CD4-positive, CD25-positive, alpha-beta regulatory T cell (primary cell): ENCODE data around the gene SPNS3. TPM values are rescaled to one million over a fixed set of nuclear protein-coding genes. Genes with fewer than 3 reads are reported as not detected.

Source experiments
- ATAC-seq, 2 donors: fragments of 150-1000 bp; cut with Tn5 transposase; one replicate each; pipeline ENCODE4 v1.10.0; 2021; ENCODE audit warnings: low read depth in 2 of 2, moderate number of reproducible peaks in 2 of 2, moderate library complexity in 1 of 2
- DNase-seq, 3 donors: peaks; one replicate each; pipeline versions ENCODE4 v3.0.0 to v3.0.0-alpha.2; 2012 to 2022; ENCODE audit warnings: mixed read lengths in 1 of 3
- H3K27ac ChIP-seq: one replicate; pipeline ENCODE4 v1.7.0; 2013; ENCODE audit warnings: mild to moderate bottlenecking, low read length; ENCODE audit not compliant: insufficient read depth, poor library complexity, severe bottlenecking
- H3K27me3 ChIP-seq: one replicate; pipeline ENCODE4 v1.7.0; 2013; ENCODE audit warnings: low read length; ENCODE audit not compliant: control insufficient read depth, insufficient read depth
- H3K36me3 ChIP-seq: one replicate; pipeline ENCODE4 v1.7.0; 2013; ENCODE audit warnings: mild to moderate bottlenecking, low read length, moderate library complexity; ENCODE audit not compliant: control insufficient read depth, insufficient read depth
- H3K4me1 ChIP-seq: 2 replicates; pipeline ENCODE4 v1.7.0; 2013; ENCODE audit warnings: mild to moderate bottlenecking, low read length; ENCODE audit not compliant: insufficient read depth, control insufficient read depth, poor library complexity, severe bottlenecking
- H3K4me3 ChIP-seq: one replicate; pipeline ENCODE4 v1.7.0; 2013; ENCODE audit warnings: low read depth, mild to moderate bottlenecking, low read length, moderate library complexity
- H3K9me3 ChIP-seq, 2 experiments: 1 replicate in 1 of 2; 2 replicates in 1 of 2; pipeline ENCODE4 v1.7.0; 2013; ENCODE audit warnings: low read length in 2 of 2, mild to moderate bottlenecking in 1 of 2, moderate library complexity in 1 of 2; ENCODE audit not compliant: control insufficient read depth in 2 of 2
- H3K27ac Mint-ChIP-seq, 3 donors: one replicate each; pipeline ENCODE4 v1.8.0; 2020 to 2022; ENCODE audit warnings: mild to moderate bottlenecking in 3 of 3, mixed read lengths in 3 of 3, moderate library complexity in 2 of 3
- H3K27me3 Mint-ChIP-seq: one replicate; pipeline ENCODE4 v1.8.0; 2022; ENCODE audit warnings: mild to moderate bottlenecking, mixed read lengths
- H3K36me3 Mint-ChIP-seq: one replicate; pipeline ENCODE4 v1.8.0; 2020; ENCODE audit warnings: mixed read lengths
- H3K4me1 Mint-ChIP-seq, 4 donors: one replicate each; pipeline ENCODE4 v1.8.0; 2020 to 2022; ENCODE audit warnings: mixed read lengths in 4 of 4, mild to moderate bottlenecking in 1 of 4
- H3K4me3 Mint-ChIP-seq, 4 donors: one replicate each; pipeline ENCODE4 v1.8.0; 2020 to 2022; ENCODE audit warnings: mild to moderate bottlenecking in 4 of 4, mixed read lengths in 4 of 4, moderate library complexity in 3 of 4
- H3K9me3 Mint-ChIP-seq, 7 donors: one replicate each; pipeline ENCODE4 v1.8.0; 2020 to 2022; ENCODE audit warnings: mixed read lengths in 7 of 7, mild to moderate bottlenecking in 3 of 7, moderate library complexity in 2 of 7
- polyA plus RNA-seq, 4 donors: library from polyadenylated mRNA; unstranded; fragments of 300-500 nt; fragmentation: Illumina TruSeq; gene quantifications; one replicate each; pipeline ENCODE4 v1.2.3, GENCODE V29; 2021
- total RNA-seq: library from RNA; stranded (reverse); gene quantifications from one replicate; pipeline ENCODE4 v1.2.3, GENCODE V29; 2022

The SPNS3 gene
- total and polyA plus RNA-seq, 5 donors from 2014 or later, result 2.5 to 8.8 (median 7.6) TPM

DNA sequence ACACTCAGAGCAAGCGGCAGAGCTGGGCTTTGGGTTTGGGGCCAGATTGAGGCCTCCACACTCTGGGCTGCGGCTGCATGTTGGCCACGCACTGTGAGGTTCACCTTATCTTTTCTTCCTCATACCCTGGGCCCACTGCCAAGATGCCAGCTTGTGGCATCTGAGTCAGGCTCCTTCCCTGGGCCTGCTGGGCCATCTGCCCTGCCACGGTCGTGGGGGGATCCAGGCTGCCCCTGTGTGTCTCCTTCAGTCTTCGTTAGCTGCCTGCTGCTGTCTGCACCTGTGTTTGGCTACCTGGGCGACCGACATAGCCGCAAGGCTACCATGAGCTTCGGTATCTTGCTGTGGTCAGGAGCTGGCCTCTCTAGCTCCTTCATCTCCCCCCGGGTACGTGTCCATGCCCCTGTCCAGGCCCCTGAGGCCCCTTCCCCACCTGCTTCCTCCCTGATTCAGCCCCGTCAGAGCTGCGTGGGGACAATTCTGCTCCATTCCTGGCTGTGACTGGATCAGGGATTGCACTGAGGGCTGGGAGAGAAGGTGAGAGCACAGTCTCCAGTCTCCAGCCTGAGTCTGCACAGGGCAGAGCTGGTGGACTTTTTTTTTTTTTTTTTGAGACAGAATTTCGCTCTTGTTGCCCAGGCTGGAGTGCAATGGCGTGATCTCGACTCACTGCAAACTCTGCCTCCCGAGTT lies 11.2 kb downstream of the SPNS3 start:
- H3K36me3 ChIP-seq, result no peaks in the 10 kb centered on the region
- H3K4me1 ChIP-seq, result no peaks in the 10 kb centered on the region
- H3K9me3 ChIP-seq, result no peaks in the 10 kb centered on the region
- Mint-ChIP-seq H3K27ac (no peak overlapping the region), H3K27me3 (no peaks in the 10 kb centered on the region), H3K4me3 (no peak overlapping the region), H3K36me3 (no peaks in the 10 kb centered on the region), H3K9me3 (no peaks in the 10 kb centered on the region), H3K4me1 (peaks cover 0 to 5% (median 0%) of the 10 kb centered on the region in 4 donors)
- DNase-seq, result no peak
- no peaks in the 10 kb centered on the region for H3K27me3 ChIP-seq
- H3K4me3 ChIP-seq, result no peak overlapping the region
- ATAC-seq, result no peak
- H3K27ac ChIP-seq, result no peak overlapping the region

GRCh38 chr17:4445731-4446130 lies 12.0 kb downstream of the SPNS3 start:
- H3K4me1 Mint-ChIP-seq, result peaks cover 0 to 5% (median 0%) of the 10 kb centered on the region in 4 donors
- H3K4me3 Mint-ChIP-seq, result no peak overlapping the region
- no peak for ATAC-seq
- Histone ChIP-seq H3K9me3 (no peaks in the 10 kb centered on the region), H3K27ac (no peak overlapping the region), H3K4me1 (no peaks in the 10 kb centered on the region), H3K4me3 (no peak overlapping the region), H3K27me3 (no peaks in the 10 kb centered on the region), H3K36me3 (no peaks in the 10 kb centered on the region)
- no peaks in the 10 kb centered on the region for H3K27me3 Mint-ChIP-seq
- H3K36me3 Mint-ChIP-seq, result no peaks in the 10 kb centered on the region
- H3K9me3 Mint-ChIP-seq, result no peaks in the 10 kb centered on the region
- DNase-seq, result no peak
- H3K27ac Mint-ChIP-seq, result peak overlapping the region in 1 of 3 donors; percentile 55

DNA sequence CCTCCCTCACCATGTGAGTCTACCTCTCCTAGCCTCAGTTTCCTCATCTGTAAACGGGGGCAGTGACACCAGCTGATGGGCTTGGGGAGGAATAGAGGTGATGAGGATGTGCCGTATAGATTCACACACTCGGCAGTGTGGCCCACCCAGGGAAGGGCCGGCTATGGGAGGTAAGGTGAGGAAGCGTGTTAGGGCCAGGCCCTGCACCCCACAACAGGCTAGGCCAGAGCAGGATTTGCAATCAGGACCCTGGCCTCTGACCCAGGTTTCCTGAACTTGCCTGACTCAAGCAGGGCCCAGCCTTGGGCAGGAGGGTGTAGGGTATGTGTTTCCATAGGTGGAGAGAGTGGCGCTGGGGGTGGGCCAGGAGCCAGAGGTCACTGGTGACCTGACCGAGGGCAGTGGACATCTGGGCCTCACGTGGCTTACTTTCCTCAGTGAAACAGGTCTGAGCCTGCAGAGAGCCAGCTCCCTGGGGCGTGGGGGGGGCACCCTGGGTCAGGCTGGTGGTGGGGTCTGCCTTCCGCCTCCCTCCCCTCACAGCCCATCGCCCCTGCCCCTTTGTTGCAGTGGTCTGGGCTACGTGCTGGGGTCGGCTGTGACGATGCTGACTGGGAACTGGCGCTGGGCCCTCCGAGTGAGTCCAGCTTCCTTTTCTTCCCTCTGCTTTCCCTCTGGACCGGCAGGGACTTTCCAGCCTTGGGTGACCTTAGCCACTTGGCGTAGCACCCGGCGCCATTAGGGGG lies 12.8 kb downstream of the SPNS3 start:
- peak overlapping the region in 1 of 3 donors; percentile 55 for H3K27ac Mint-ChIP-seq
- no peak overlapping the region for H3K4me3 ChIP-seq

DNA sequence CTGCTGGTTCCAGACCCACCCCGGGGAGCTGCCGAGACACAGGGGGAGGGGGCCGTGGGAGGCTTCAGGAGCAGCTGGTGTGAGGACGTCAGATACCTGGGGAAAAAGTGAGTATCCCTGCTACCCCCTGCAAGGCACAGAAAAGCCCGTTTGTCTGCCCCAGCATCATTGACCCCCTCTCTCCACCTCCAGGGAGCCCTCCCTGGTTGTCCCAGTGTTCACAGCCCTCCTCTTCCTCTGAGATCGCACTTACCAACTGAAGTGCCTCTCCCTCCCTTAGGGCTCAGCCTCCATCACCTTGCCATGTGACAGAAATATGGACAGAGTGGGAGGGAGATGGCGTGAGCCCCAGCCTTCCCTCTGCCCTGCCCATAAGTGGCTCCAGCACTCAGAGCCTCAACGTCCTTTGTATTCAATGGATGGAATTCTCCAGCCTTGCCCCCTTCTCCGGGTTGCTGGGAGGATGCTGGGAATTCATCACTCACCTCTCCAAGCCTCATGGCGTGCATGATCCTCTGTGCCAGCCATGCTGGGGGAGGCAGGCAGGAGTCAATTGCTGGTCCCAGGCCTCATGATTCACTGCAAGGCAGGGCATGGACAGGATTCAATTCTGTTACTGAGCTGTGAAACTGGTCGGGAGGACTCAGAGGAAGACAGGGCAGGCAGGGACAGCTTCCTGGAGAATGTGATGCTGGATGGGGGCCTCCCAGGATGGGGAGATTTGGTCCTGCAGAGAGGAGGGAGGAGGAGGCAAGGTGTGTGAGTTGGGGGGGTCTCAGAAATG lies 14.6 kb downstream of the SPNS3 start:
- Histone ChIP-seq H3K36me3 (no peaks in the 10 kb centered on the region), H3K27ac (no peak overlapping the region), H3K4me1 (no peaks in the 10 kb centered on the region), H3K27me3 (no peaks in the 10 kb centered on the region), H3K4me3 (no peak overlapping the region), H3K9me3 (no peaks in the 10 kb centered on the region)
- H3K27ac Mint-ChIP-seq, result peak overlapping the region in 1 of 3 donors; percentile 84
- ATAC-seq (no peak), DNase-seq (no peak)
- no peaks in the 10 kb centered on the region for H3K36me3 Mint-ChIP-seq
- peaks cover 0 to 3% (median 0%) of the 10 kb centered on the region in 4 donors for H3K4me1 Mint-ChIP-seq
- H3K27me3 Mint-ChIP-seq, result no peaks in the 10 kb centered on the region
- peaks cover 0 to 1% (median 0%) of the 10 kb centered on the region in 7 donors for H3K9me3 Mint-ChIP-seq
- no peak overlapping the region for H3K4me3 Mint-ChIP-seq

More for the DNA sequence above, 12.8 kb downstream of the SPNS3 start:
- Histone ChIP-seq H3K9me3 (no peaks in the 10 kb centered on the region), H3K27ac (no peak overlapping the region), H3K4me1 (no peaks in the 10 kb centered on the region), H3K27me3 (no peaks in the 10 kb centered on the region), H3K36me3 (no peaks in the 10 kb centered on the region)
- H3K27me3 Mint-ChIP-seq, result no peaks in the 10 kb centered on the region
- no peak for ATAC-seq
- peaks cover 0 to 5% (median 0%) of the 10 kb centered on the region in 4 donors for H3K4me1 Mint-ChIP-seq
- no peaks in the 10 kb centered on the region for H3K36me3 Mint-ChIP-seq
- H3K9me3 Mint-ChIP-seq, result no peaks in the 10 kb centered on the region
- no peak overlapping the region for H3K4me3 Mint-ChIP-seq
- DNase-seq, result no peak

DNA sequence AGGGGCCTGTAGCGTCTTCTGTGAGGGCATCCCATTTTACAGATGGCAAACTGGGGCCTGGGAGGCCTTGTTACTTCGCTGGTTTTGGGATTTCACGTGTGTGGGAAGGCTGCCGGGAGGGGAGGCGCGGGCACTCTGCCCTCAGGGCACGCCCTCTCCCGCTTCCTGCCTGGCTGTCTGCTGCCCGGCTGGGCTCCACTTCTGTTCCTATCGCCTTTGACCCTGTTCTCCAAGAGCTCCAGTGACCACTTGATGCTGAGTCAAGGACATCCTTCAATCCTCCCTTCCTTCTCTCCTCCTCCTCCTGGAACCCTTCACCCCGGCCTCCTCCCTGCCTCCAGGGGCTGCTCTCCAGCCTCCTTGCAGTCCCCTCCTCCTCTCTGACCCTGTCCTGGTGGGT lies 16.0 kb downstream of the SPNS3 start:
- Histone ChIP-seq H3K4me1 (no peaks in the 10 kb centered on the region), H3K4me3 (no peak overlapping the region), H3K36me3 (no peaks in the 10 kb centered on the region), H3K27ac (no peak overlapping the region), H3K27me3 (no peaks in the 10 kb centered on the region), H3K9me3 (no peaks in the 10 kb centered on the region)
- no peak for ATAC-seq
- Mint-ChIP-seq H3K4me3 (no peak overlapping the region), H3K36me3 (no peaks in the 10 kb centered on the region), H3K9me3 (peaks cover 0 to 1% (median 0%) of the 10 kb centered on the region in 7 donors), H3K27ac (no peak overlapping the region), H3K27me3 (no peaks in the 10 kb centered on the region), H3K4me1 (no peaks in the 10 kb centered on the region)
- no peak for DNase-seq

GRCh38 chr17:4450710-4451316 lies 17.1 kb downstream of the SPNS3 start:
- Histone ChIP-seq H3K4me3 (no peak overlapping the region), H3K36me3 (no peaks in the 10 kb centered on the region), H3K4me1 (no peaks in the 10 kb centered on the region), H3K9me3 (no peaks in the 10 kb centered on the region), H3K27ac (no peak overlapping the region), H3K27me3 (no peaks in the 10 kb centered on the region)
- peaks cover 0 to 1% (median 0%) of the 10 kb centered on the region in 7 donors for H3K9me3 Mint-ChIP-seq
- H3K27ac Mint-ChIP-seq, result no peak overlapping the region
- H3K36me3 Mint-ChIP-seq, result no peaks in the 10 kb centered on the region
- ATAC-seq, result no peak
- no peaks in the 10 kb centered on the region for H3K27me3 Mint-ChIP-seq
- H3K4me3 Mint-ChIP-seq, result no peak overlapping the region
- no peak for DNase-seq
- no peaks in the 10 kb centered on the region for H3K4me1 Mint-ChIP-seq

DNA sequence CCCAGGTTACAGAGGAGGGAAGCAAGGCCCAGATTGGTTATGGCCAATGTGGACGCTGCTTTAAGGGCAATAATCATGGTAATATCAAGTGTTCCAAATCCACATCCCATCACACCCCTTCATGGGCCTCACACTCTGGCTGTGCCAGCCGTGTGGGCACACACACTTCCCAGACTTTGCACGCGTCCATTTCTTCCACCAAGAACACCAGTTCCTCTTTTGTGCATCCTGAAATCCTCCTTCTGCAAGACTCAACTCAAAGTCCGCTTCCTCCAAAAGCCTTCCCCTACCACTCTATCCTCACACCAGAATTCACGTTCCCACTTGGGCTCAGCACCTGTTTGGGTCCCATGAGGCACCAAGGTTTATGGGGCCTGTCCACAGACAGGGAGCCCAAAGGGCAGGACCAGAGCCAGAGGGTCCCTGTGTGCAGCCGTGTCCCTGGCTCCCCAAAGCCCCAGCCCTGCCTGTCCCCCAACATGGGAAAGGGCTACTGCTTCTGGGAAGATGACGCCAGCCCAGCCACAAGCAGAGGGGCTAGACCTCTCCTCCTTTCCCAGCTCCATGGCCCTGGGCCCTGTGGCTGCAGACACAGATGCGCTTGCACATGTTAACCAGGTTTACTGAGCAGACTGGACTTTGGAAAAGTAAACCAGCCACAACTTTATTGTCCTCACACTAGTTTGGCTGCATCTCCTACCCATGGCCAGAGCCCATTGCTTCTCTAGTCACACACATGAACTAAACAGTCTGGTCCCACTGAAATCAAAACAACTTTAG lies 20.3 kb downstream of the SPNS3 start:
- Mint-ChIP-seq H3K27me3 (no peaks in the 10 kb centered on the region), H3K9me3 (peaks cover 0 to 1% (median 0%) of the 10 kb centered on the region in 7 donors), H3K27ac (no peak overlapping the region), H3K4me1 (no peaks in the 10 kb centered on the region), H3K4me3 (no peak overlapping the region), H3K36me3 (no peaks in the 10 kb centered on the region)
- H3K4me1 ChIP-seq, result no peaks in the 10 kb centered on the region
- DNase-seq, result no peak
- no peaks in the 10 kb centered on the region for H3K36me3 ChIP-seq
- no peaks in the 10 kb centered on the region for H3K27me3 ChIP-seq
- no peak overlapping the region for H3K4me3 ChIP-seq
- H3K9me3 ChIP-seq, result no peaks in the 10 kb centered on the region
- H3K27ac ChIP-seq, result no peak overlapping the region
- no peak for ATAC-seq
